Activated T-cell treated with anti-CD3 and anti-CD28 coated beads, Interleukin-2, amount 50 U/mL, for 72 hours (primary cell): ENCODE data around the gene TMEM39A. TPM values are rescaled to one million over a fixed set of nuclear protein-coding genes. Genes with fewer than 3 reads are reported as not detected.
A peak's percentile ranks its signal among the peaks of the same experiment; 100 is the strongest.

Experiments
- ATAC-seq, 2 donors: fragments of 150-1000 bp; cut with Tn5 transposase; replicated peaks in 1 of 2; 2 replicates each; pipeline ENCODE4 v1.10.0; 2021; ENCODE audit warnings: moderate library complexity in 2 of 2, mild to moderate bottlenecking in 1 of 2
- DNase-seq, 2 donors: peaks; one replicate each; pipeline ENCODE4 v3.0.0; 2021 to 2022; ENCODE audit warnings: mixed read lengths in 1 of 2
- H3K27ac Mint-ChIP-seq: one replicate; pipeline ENCODE4 v1.8.0; 2022; ENCODE audit warnings: mild to moderate bottlenecking, moderate library complexity, mixed read lengths
- H3K27me3 Mint-ChIP-seq: one replicate; pipeline ENCODE4 v1.8.0; 2022; ENCODE audit warnings: low read depth, mixed read lengths
- H3K36me3 Mint-ChIP-seq, 2 donors: one replicate each; pipeline ENCODE4 v1.8.0; 2022; ENCODE audit warnings: mixed read lengths in 2 of 2, mild to moderate bottlenecking in 1 of 2; ENCODE audit not compliant: insufficient read depth in 2 of 2
- H3K4me1 Mint-ChIP-seq: one replicate; pipeline ENCODE4 v1.8.0; 2022; ENCODE audit warnings: low read depth, mixed read lengths
- H3K4me3 Mint-ChIP-seq, 2 donors: one replicate each; pipeline ENCODE4 v1.8.0; 2022; ENCODE audit warnings: mild to moderate bottlenecking in 2 of 2, mixed read lengths in 2 of 2, moderate library complexity in 2 of 2
- H3K9me3 Mint-ChIP-seq, 2 donors: one replicate each; pipeline ENCODE4 v1.8.0; 2022; ENCODE audit warnings: mixed read lengths in 2 of 2
- total RNA-seq, 2 donors: library from RNA; stranded (reverse); gene quantifications; one replicate each; pipeline ENCODE4 v1.2.3, GENCODE V29; 2022

Gene TMEM39A
- total RNA-seq, 2 donors from 2014 or later: 47.7 to 67.4 TPM

- ATAC-seq: no peak
- peaks cover 20 to 36% of the 10 kb centered on the region in 2 donors for H3K36me3 Mint-ChIP-seq
- peaks cover 0 to 2% of the 10 kb centered on the region in 2 donors for H3K9me3 Mint-ChIP-seq
- no peak for DNase-seq
- no peaks in the 10 kb centered on the region for H3K27me3 Mint-ChIP-seq
- no peak overlapping the region for H3K4me3 Mint-ChIP-seq
- no peak overlapping the region for H3K27ac Mint-ChIP-seq
- no peaks in the 10 kb centered on the region for H3K4me1 Mint-ChIP-seq
Measured at GRCh38 chr3:119437691-119438258, 25.6 kb downstream of the TMEM39A start.

- no peak for ATAC-seq
- no peak for DNase-seq
- Mint-ChIP-seq H3K4me1 (no peaks in the 10 kb centered on the region), H3K27ac (no peak overlapping the region), H3K27me3 (no peaks in the 10 kb centered on the region), H3K9me3 (no peaks in the 10 kb centered on the region), H3K36me3 (peaks cover 17 to 35% of the 10 kb centered on the region in 2 donors), H3K4me3 (no peak overlapping the region)
Measured at GRCh38 chr3:119436977-119437376, 26.4 kb downstream of the TMEM39A start.

- peak overlapping the region; percentile 3 for H3K27ac Mint-ChIP-seq
- no peak for ATAC-seq
- H3K27me3 Mint-ChIP-seq: no peaks in the 10 kb centered on the region
Measured at GRCh38 chr3:119434703-119435102, 28.7 kb downstream of the TMEM39A start.

GRCh38 chr3:119433613-119434325 lies 29.6 kb downstream of the TMEM39A start:
- H3K9me3 Mint-ChIP-seq: peaks cover 0 to 12% of the 10 kb centered on the region in 2 donors
- no peak overlapping the region for H3K27ac Mint-ChIP-seq
- H3K4me3 Mint-ChIP-seq: no peak overlapping the region
- no peaks in the 10 kb centered on the region for H3K27me3 Mint-ChIP-seq
- ATAC-seq (no peak), DNase-seq (no peak)
- H3K4me1 Mint-ChIP-seq: no peaks in the 10 kb centered on the region
- H3K36me3 Mint-ChIP-seq: peaks cover 38 to 60% of the 10 kb centered on the region in 2 donors

More at GRCh38 chr3:119434703-119435102, 28.7 kb downstream of the TMEM39A start:
- DNase-seq: no peak
- H3K9me3 Mint-ChIP-seq: peaks cover 0 to 7% of the 10 kb centered on the region in 2 donors
- H3K4me3 Mint-ChIP-seq: no peak overlapping the region
- peaks cover 31 to 54% of the 10 kb centered on the region in 2 donors for H3K36me3 Mint-ChIP-seq
- no peaks in the 10 kb centered on the region for H3K4me1 Mint-ChIP-seq

DNA sequence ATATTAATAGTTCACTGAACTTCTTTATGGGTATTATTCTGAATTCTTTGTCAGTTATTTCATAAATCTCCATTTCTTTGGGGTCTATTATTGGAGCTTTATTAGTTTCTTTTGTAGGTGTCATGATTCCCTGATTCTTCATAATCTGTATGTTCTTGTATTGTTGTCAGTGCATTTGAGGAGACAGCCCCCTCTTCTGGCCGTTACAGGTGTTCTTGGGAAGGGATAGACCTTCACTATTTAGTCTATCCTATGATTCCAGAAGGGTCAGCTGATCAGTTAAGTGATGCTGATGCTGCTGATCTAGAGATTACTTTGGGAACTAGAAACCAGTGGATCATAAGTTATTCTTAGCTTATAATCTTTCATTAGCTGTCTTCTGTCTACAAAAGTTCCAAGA lies 34.9 kb downstream of the TMEM39A start:
- Mint-ChIP-seq H3K4me3 (no peak overlapping the region), H3K27me3 (no peaks in the 10 kb centered on the region), H3K9me3 (peaks cover 12 to 27% of the 10 kb centered on the region in 2 donors), H3K27ac (no peak overlapping the region), H3K4me1 (no peaks in the 10 kb centered on the region), H3K36me3 (peaks cover 35 to 63% of the 10 kb centered on the region in 2 donors)
- DNase-seq: no peak
- no peak for ATAC-seq

- DNase-seq (no peak), ATAC-seq (no peak)
- Mint-ChIP-seq H3K4me1 (no peaks in the 10 kb centered on the region), H3K36me3 (peaks cover 35 to 56% of the 10 kb centered on the region in 2 donors), H3K9me3 (peaks cover 12 to 27% of the 10 kb centered on the region in 2 donors), H3K27ac (peak overlapping the region; percentile 5), H3K4me3 (no peak overlapping the region), H3K27me3 (no peaks in the 10 kb centered on the region)
Measured at GRCh38 chr3:119427669-119428068, 35.7 kb downstream of the TMEM39A start.

GRCh38 chr3:119420196-119420595 lies 43.2 kb downstream of the TMEM39A start:
- Mint-ChIP-seq H3K4me3 (no peak overlapping the region), H3K27ac (no peak overlapping the region), H3K9me3 (peaks cover 0 to 2% of the 10 kb centered on the region in 2 donors), H3K4me1 (no peaks in the 10 kb centered on the region), H3K27me3 (no peaks in the 10 kb centered on the region), H3K36me3 (no peaks in the 10 kb centered on the region)
- ATAC-seq (no peak), DNase-seq (no peak)

DNA sequence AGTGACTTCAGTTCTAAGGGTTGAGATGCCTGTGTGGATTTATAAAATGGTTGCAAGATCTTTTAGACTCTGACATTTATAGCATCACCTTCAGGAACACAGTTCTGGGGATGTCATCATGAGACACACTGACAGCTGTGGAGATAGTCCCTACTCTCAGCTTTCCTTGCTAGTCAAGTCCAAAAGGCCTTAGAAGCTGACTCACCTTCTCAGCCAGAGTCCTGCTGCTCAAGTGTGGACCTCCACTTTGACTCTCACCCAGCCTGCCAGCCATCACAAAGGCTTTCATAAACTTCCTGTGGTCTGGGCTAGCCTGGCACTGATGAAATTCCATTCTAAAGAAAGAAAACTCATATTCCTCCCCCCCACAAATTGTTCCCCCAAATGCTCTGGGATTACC lies 44.8 kb downstream of the TMEM39A start:
- ATAC-seq (no peak), DNase-seq (no peak)
- Mint-ChIP-seq H3K27me3 (no peaks in the 10 kb centered on the region), H3K36me3 (no peaks in the 10 kb centered on the region), H3K4me1 (no peaks in the 10 kb centered on the region), H3K4me3 (no peak overlapping the region), H3K9me3 (peaks cover 0 to 2% of the 10 kb centered on the region in 2 donors), H3K27ac (no peak overlapping the region)

DNA sequence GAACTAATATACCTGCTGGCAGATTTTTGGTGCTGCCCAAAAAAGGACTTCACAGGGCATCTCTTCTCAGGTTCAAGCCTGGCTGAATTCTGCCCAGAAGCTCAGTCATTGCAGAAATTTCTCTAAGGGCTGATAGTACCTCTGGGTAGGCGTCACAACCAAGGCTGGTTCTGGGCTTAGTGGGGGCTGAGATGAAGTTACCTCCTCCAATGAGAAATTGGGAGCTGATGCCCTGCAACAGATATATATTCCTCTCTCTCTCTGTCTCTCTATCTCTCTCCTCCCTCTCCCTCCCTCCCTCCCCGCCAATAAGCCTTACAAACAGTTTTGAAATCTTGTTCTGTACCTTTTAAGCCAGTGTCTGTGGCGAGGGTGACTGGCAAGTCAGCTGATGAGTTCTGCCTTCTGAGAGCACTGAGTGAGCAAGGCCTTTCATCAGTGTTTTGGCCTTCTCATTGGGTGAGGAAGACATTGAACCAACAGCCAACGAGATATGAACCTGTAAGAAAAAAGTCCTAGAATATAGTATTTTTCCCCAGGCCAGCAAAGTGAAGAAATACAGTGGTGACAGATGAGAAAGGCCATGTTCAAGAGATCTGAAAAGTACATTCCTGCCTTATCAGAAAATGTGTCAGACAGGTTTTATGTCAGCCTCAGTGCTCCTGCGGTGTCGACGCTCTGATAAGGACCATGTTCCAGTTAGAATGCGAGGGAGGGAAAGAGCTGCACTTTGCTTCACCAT lies 45.5 kb downstream of the TMEM39A start:
- DNase-seq: no peak
- ATAC-seq: no peak
- Mint-ChIP-seq H3K27me3 (no peaks in the 10 kb centered on the region), H3K36me3 (no peaks in the 10 kb centered on the region), H3K4me3 (no peak overlapping the region), H3K9me3 (peaks cover 0 to 2% of the 10 kb centered on the region in 2 donors), H3K27ac (peak overlapping the region; percentile 43), H3K4me1 (no peaks in the 10 kb centered on the region)

GRCh38 chr3:119416873-119417272 lies 46.5 kb downstream of the TMEM39A start:
- Mint-ChIP-seq H3K4me3 (no peak overlapping the region), H3K27me3 (no peaks in the 10 kb centered on the region), H3K36me3 (no peaks in the 10 kb centered on the region), H3K27ac (no peak overlapping the region), H3K9me3 (peaks cover 0 to 1% of the 10 kb centered on the region in 2 donors), H3K4me1 (no peaks in the 10 kb centered on the region)
- no peak for DNase-seq
- ATAC-seq: no peak

GRCh38 chr3:119413603-119414280 lies 49.7 kb downstream of the TMEM39A start:
- no peak overlapping the region for H3K4me3 Mint-ChIP-seq
- H3K4me1 Mint-ChIP-seq: no peaks in the 10 kb centered on the region
- no peaks in the 10 kb centered on the region for H3K9me3 Mint-ChIP-seq
- ATAC-seq: no peak
- H3K27ac Mint-ChIP-seq: no peak overlapping the region
- DNase-seq: no peak
- no peaks in the 10 kb centered on the region for H3K27me3 Mint-ChIP-seq
- H3K36me3 Mint-ChIP-seq: peaks cover 0 to 2% of the 10 kb centered on the region in 2 donors

- DNase-seq: no peak
- H3K9me3 Mint-ChIP-seq: no peaks in the 10 kb centered on the region
- peaks cover 0 to 2% of the 10 kb centered on the region in 2 donors for H3K36me3 Mint-ChIP-seq
- H3K27me3 Mint-ChIP-seq: no peaks in the 10 kb centered on the region
- no peak overlapping the region for H3K27ac Mint-ChIP-seq
- no peak overlapping the region for H3K4me3 Mint-ChIP-seq
- no peaks in the 10 kb centered on the region for H3K4me1 Mint-ChIP-seq
- no peak for ATAC-seq
Measured at GRCh38 chr3:119409844-119410243, 53.6 kb downstream of the TMEM39A start.
